Peyer's patch (tissue), 4 donors: Measurements from ENCODE around the gene CD6.

Source experiments
- CTCF ChIP-seq, 6 experiments: fragments of 450-650 bp in 4 of 6; fragments of 200-600 bp in 2 of 6; sonication (generic) in 1 of 6; IDR thresholded peaks; one replicate each; pipeline ENCODE4 v1.5.1; 2017 to 2019; ENCODE audit warnings: antibody characterized with exemption in 6 of 6, mild to moderate bottlenecking in 3 of 6, moderate library complexity in 1 of 6
- POLR2A ChIP-seq, 2 donors: fragments of 450-650 bp; IDR thresholded peaks; one replicate each; pipeline ENCODE4 v1.5.1; 2017; ENCODE audit warnings: antibody characterized with exemption in 2 of 2, mild to moderate bottlenecking in 2 of 2, moderate library complexity in 2 of 2

- TF ChIP-seq CTCF (IDR thresholded peaks at IDR 0.05) (no peak), POLR2A (IDR thresholded peaks at IDR 0.05) (no peak)
These were observed 41.3 kb downstream of the CD6 start for GRCh38 chr11:61012737-61013215.
